Hepatocyte (in vitro differentiated cells): ENCODE measurements around the gene OR13G1.

Experiments used
- CTCF ChIP-seq: fragments of 200-600 bp; sonication (generic); IDR thresholded peaks from 2 replicates; pipeline ENCODE4 v1.5.1; 2016; ENCODE audit warnings: antibody characterized with exemption, mild to moderate bottlenecking; ENCODE audit not compliant: poor library complexity
- EZH2phosphoT487 ChIP-seq: fragments of 200-600 bp; sonication (generic); IDR thresholded peaks from one replicate; pipeline ENCODE4 v1.6.1; 2018; ENCODE audit warnings: antibody characterized with exemption, mild to moderate bottlenecking, low read depth, moderate library complexity; ENCODE audit not compliant: unreplicated experiment, severe bottlenecking

- TF ChIP-seq CTCF (no peak), EZH2phosphoT487 (no peak)
Measured at GRCh38 chr1:247716546-247716945, 37.0 kb upstream of the OR13G1 start, which contains the start of gene OR6F1.
